NCI-H82 treated with DMSO at 0.1 percent for 48 hours (cell line): ENCODE measurements around the gene EPB41L4A.
"Not testable (repeated sequence)": the region's sequence is repeated elsewhere in the genome, so short reads cannot be mapped to it uniquely, and the experiment has no call there.

Experiments used
- DNase-seq: peaks from one replicate; lab custom pipeline; 2025; ENCODE audit not compliant: unreplicated experiment; lab: John Stamatoyannopoulos, UW

The EPB41L4A gene

GRCh38 chr5:112217843-112218579 is 201.1 kb downstream of the EPB41L4A start:
- no peak for DNase-seq

GRCh38 chr5:112216140-112216539 is 202.9 kb downstream of the EPB41L4A start:
- DNase-seq, result no peak

- no peak for DNase-seq
Measured at GRCh38 chr5:112210430-112211005, 208.6 kb downstream of the EPB41L4A start.

GRCh38 chr5:112208699-112209615 is 210.1 kb downstream of the EPB41L4A start:
- no peak for DNase-seq

- not testable (repeated sequence) for DNase-seq
Measured at GRCh38 chr5:112208195-112208594, 210.9 kb downstream of the EPB41L4A start.

- DNase-seq, result no peak
Measured at GRCh38 chr5:112205846-112206245, 213.2 kb downstream of the EPB41L4A start.

- DNase-seq, result no peak
Measured at GRCh38 chr5:112203229-112203628, 215.8 kb downstream of the EPB41L4A start.

- no peak for DNase-seq
Measured at GRCh38 chr5:112202694-112203093, 216.4 kb downstream of the EPB41L4A start.

GRCh38 chr5:112201141-112201540 is 217.9 kb downstream of the EPB41L4A start:
- no peak for DNase-seq

GRCh38 chr5:112200131-112200530 is 218.9 kb downstream of the EPB41L4A start:
- no peak for DNase-seq

- no peak for DNase-seq
Measured at GRCh38 chr5:112196584-112196983, 222.5 kb downstream of the EPB41L4A start.

- no peak for DNase-seq
Measured at GRCh38 chr5:112195924-112196323, 223.2 kb downstream of the EPB41L4A start.

- no peak for DNase-seq
Measured at GRCh38 chr5:112192866-112193265, 226.2 kb downstream of the EPB41L4A start.

GRCh38 chr5:112192072-112192471 is 227.0 kb downstream of the EPB41L4A start:
- DNase-seq, result no peak

- no peak for DNase-seq
Measured at GRCh38 chr5:112189391-112189790, 229.7 kb downstream of the EPB41L4A start.

- no peak for DNase-seq
Measured at GRCh38 chr5:112186401-112186990, 232.6 kb downstream of the EPB41L4A start.

- DNase-seq, result no peak
Measured at GRCh38 chr5:112183874-112184273, 235.2 kb downstream of the EPB41L4A start.

- DNase-seq, result no peak
Measured at GRCh38 chr5:112183103-112183711, 235.9 kb downstream of the EPB41L4A start.

- no peak for DNase-seq
Measured at GRCh38 chr5:112179290-112179689, 239.8 kb downstream of the EPB41L4A start.

GRCh38 chr5:112174959-112175594 is 244.0 kb downstream of the EPB41L4A start:
- peak; percentile 34 for DNase-seq
